SJSA1 (cell line): ENCODE measurements around the gene ABCC1. TPM values are rescaled to one million over a fixed set of nuclear protein-coding genes. Genes with fewer than 3 reads are reported as not detected.
"Not testable (repeated sequence)": the region's sequence is repeated elsewhere in the genome, so short reads cannot be mapped to it uniquely, and the experiment has no call there.

Experiments used
- DNase-seq, 2 experiments: peaks; one replicate each; pipeline ENCODE4 v3.0.0-alpha.2; 2015 to 2020; ENCODE audit warnings: low spot score in 2 of 2, low read depth in 1 of 2
- H3K27ac ChIP-seq: fragments of 250-450 bp; sonication (Bioruptor Pico); 2 replicates; pipeline ENCODE4 v1.5.1; 2020; ENCODE audit warnings: mild to moderate bottlenecking, moderate library complexity
- H3K27me3 ChIP-seq: fragments of 250-450 bp; sonication (Bioruptor Pico); replicated peaks from 2 replicates; pipeline ENCODE4 v1.5.1; 2020; ENCODE audit warnings: mild to moderate bottlenecking, moderate library complexity
- H3K36me3 ChIP-seq: fragments of 250-450 bp; sonication (Bioruptor Pico); 2 replicates; pipeline ENCODE4 v1.5.1; 2020; ENCODE audit warnings: mild to moderate bottlenecking
- H3K4me1 ChIP-seq: fragments of 250-450 bp; sonication (Bioruptor Pico); replicated peaks from 2 replicates; pipeline ENCODE4 v1.6.1; 2021; ENCODE audit warnings: mild to moderate bottlenecking
- H3K4me3 ChIP-seq: fragments of 250-450 bp; sonication (Bioruptor Pico); 2 replicates; pipeline ENCODE4 v1.5.1; 2020; ENCODE audit warnings: mild to moderate bottlenecking
- H3K9me3 ChIP-seq: fragments of 250-450 bp; sonication (Bioruptor Pico); replicated peaks from 2 replicates; pipeline ENCODE4 v1.5.1; 2020; ENCODE audit warnings: mild to moderate bottlenecking
- total RNA-seq: library from RNA; depleted of rRNA; stranded (reverse); fragments of >200 nt; shearing (Covaris generic); gene quantifications from 2 replicates; pipeline ENCODE4 v1.2.3, GENCODE V29; 2014

Gene ABCC1
- total RNA-seq, 1 experiment from 2014 or later, result 25.0 TPM

DNA sequence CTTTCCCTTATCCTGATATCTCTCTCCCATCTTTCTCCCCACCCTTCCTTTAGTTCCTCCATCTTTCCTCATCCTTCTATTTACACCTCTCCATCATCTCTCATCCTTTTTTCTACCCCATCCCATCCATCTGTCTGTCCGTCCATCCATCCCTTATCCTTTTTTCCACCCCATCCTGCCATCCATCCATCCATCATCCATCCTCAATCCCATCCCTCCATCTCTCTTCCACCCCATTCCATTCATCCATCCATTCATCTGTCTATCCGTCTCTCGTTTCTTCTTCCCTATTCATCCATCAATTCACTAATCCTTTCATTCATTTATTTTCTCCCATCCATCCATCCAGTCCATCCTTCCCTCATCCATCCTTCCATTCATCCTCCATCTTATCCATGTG lies 205.8 kb downstream of the ABCC1 start:
- H3K36me3 ChIP-seq, result no peaks in the 10 kb centered on the region
- peaks cover 22% of the 10 kb centered on the region for H3K9me3 ChIP-seq
- H3K27ac ChIP-seq, result no peak overlapping the region
- no peaks in the 10 kb centered on the region for H3K4me1 ChIP-seq
- no peaks in the 10 kb centered on the region for H3K27me3 ChIP-seq
- DNase-seq, result no peak
- H3K4me3 ChIP-seq, result no peak overlapping the region

DNA sequence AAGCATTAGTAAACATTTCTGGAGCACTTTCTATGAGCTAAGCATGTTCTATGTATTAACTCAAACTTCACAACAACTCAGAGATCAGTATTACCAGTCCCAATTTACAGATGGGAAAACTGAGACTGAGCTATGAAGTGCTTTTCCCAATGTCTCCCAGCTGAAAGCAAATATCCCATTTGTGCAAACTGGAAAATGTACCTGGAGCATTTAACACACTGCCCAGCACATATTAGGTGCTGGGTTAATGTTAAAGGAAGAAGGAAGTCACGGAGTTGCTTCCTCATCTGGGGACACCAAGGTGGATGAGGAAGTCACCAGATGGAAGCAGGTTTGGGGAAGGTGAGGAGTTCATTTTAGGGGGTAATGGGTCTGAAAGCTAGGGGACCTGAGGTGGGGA lies 207.8 kb downstream of the ABCC1 start:
- Histone ChIP-seq H3K27ac (no peak overlapping the region), H3K4me3 (no peak overlapping the region), H3K4me1 (no peaks in the 10 kb centered on the region), H3K36me3 (no peaks in the 10 kb centered on the region), H3K27me3 (no peaks in the 10 kb centered on the region), H3K9me3 (peaks cover 26% of the 10 kb centered on the region)
- no peak for DNase-seq

DNA sequence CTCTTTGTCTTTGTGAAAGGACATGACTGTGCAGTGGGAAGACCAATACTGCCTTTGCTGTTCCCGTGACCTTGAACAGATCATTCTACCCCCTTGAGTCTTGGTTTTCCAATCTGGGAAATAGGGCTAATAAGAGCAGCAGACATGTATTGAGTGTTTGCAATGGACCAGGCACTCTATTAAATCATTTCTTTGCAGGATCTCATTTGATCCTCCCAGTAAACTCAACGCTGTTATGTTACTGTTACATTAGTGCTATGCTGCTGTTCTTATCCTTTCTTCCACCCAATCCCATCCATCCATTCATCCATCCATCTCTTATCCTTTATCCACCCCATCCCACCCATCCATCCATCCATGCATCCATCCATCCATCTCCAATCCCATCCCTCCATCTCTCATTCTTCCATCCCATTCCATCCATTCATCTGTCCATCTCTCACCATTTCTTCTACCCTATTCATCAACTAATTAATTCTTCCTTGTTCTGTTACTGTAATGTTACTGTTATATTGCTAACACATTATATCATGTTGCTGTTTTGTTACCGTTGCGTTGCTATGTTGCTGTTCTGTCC lies 208.8 kb downstream of the ABCC1 start:
- H3K4me3 ChIP-seq, result no peak overlapping the region
- no peaks in the 10 kb centered on the region for H3K27me3 ChIP-seq
- H3K36me3 ChIP-seq, result no peaks in the 10 kb centered on the region
- H3K27ac ChIP-seq, result no peak overlapping the region
- no peak for DNase-seq
- peaks cover 26% of the 10 kb centered on the region for H3K9me3 ChIP-seq
- H3K4me1 ChIP-seq, result no peaks in the 10 kb centered on the region

DNA sequence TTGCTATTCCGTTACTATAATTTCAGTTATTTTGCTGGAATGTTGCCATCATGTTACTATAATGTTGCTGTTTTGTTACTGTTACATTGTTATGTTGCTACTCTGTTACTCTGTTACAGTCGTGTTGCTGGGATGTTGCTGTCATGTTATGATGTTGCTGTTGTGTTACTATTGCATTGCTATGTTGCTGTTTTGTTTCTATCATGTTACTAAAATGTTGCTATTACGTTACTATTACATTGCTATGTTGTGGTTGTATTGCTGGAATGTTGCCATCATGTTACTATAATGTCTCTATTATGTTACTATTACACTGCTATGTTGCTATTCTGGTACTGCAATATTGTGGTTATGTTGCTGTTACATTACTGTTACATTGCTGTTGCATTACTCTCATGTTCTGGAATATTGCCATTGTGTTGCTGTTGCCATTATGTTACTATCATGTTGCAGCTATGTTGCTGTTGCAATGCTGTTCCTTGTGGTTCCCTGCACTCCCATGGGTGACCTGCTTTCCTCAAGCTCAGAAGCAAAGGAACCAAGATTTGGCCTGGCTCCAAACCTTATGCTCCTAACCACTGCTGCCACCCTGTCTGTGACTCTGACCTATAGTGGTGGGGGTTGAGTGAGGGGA lies 209.4 kb downstream of the ABCC1 start:
- no peak overlapping the region for H3K4me3 ChIP-seq
- DNase-seq, result no peak
- no peaks in the 10 kb centered on the region for H3K36me3 ChIP-seq
- no peaks in the 10 kb centered on the region for H3K27me3 ChIP-seq
- H3K4me1 ChIP-seq, result no peaks in the 10 kb centered on the region
- H3K27ac ChIP-seq, result no peak overlapping the region
- peaks cover 26% of the 10 kb centered on the region for H3K9me3 ChIP-seq

DNA sequence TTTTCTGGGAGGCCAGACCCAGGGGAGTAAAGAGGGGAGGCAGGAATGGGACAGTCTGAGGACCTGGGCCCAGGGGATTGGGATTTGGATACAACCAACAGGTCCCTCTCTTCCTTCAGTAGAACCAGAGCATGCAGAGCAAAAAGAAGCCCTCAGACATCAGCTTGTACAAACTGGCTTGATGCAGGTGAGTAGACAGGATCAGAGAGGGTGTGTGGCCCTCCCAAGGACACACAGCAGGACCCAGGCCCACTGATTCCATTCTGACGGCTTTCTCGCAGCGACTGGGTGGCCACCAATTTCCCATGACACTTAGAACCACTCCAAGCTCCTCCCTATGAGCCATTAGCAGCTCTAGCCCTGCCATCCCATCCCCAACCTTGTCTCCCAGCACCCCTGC lies 210.2 kb downstream of the ABCC1 start:
- no peaks in the 10 kb centered on the region for H3K4me1 ChIP-seq
- no peak for DNase-seq
- no peak overlapping the region for H3K27ac ChIP-seq
- H3K9me3 ChIP-seq, result peaks cover 26% of the 10 kb centered on the region
- H3K27me3 ChIP-seq, result no peaks in the 10 kb centered on the region
- no peaks in the 10 kb centered on the region for H3K36me3 ChIP-seq
- no peak overlapping the region for H3K4me3 ChIP-seq

DNA sequence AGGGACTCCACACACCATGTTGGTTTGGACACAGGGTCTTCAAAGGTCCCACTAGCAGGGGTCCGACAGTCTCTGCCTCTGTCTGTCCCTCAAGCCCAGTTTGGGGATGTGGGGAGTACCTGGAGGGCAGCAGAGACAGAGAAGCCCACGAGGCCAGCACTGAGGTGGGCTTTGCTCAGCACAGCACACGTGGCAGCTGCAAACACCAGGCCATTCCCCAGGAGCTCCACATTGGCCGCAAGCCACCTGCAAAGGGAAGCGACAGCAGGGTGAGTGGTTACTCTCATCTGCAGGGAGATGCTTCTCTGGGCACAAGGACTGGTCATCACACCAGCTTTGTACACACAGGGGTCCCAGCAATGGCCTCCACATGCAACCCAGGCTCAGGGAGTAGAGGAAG lies 211.9 kb downstream of the ABCC1 start:
- no peaks in the 10 kb centered on the region for H3K4me1 ChIP-seq
- no peak for DNase-seq
- H3K36me3 ChIP-seq, result no peaks in the 10 kb centered on the region
- no peak overlapping the region for H3K4me3 ChIP-seq
- H3K27ac ChIP-seq, result no peak overlapping the region
- no peaks in the 10 kb centered on the region for H3K27me3 ChIP-seq
- H3K9me3 ChIP-seq, result peaks cover 26% of the 10 kb centered on the region

DNA sequence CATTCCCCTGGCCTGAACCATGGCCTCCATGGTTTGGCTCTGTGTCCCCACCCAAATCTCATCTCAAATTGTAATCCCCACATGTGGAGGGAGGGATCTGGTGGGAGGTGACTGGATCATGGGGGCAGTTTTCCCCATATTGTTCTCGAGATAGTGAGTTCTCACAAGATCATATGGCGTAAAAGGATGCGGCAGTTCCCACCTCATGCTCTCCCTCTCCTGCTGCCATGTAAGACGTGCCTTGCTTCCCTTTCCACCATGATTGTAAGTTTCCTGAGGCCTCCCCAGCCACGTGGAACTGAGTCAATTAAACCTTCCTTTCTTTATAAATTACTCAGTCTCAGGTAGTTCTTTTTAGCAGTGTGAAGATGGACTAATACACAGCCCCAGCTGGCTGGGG lies 212.4 kb downstream of the ABCC1 start:
- H3K36me3 ChIP-seq, DNase-seq, H3K4me1 ChIP-seq, H3K4me3 ChIP-seq, H3K27ac ChIP-seq, H3K27me3 ChIP-seq: not testable (repeated sequence)
- peaks cover 26% of the 10 kb centered on the region for H3K9me3 ChIP-seq

DNA sequence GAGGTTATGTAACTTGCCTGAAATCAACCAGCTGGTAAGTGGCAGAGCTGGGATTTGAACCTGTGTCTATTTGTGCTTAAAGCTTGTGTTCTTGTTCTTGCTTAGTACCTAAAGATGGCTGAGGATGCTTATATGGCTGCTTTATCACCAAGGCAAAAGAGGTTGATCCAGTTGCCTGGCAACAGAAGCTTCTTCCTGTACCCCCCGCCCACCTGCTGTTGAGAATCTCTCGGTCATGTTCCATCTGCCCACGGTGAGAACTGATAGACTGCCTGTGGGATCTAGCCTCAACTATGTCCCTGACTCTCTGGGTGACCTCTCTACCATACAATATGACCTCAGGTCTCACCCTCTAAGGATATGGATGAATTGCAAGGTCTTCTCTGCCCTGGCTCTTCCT lies 213.2 kb downstream of the ABCC1 start:
- Histone ChIP-seq H3K4me1 (no peaks in the 10 kb centered on the region), H3K9me3 (peaks cover 26% of the 10 kb centered on the region), H3K36me3 (no peaks in the 10 kb centered on the region), H3K27me3 (no peaks in the 10 kb centered on the region), H3K4me3 (no peak overlapping the region), H3K27ac (no peak overlapping the region)
- no peak for DNase-seq

DNA sequence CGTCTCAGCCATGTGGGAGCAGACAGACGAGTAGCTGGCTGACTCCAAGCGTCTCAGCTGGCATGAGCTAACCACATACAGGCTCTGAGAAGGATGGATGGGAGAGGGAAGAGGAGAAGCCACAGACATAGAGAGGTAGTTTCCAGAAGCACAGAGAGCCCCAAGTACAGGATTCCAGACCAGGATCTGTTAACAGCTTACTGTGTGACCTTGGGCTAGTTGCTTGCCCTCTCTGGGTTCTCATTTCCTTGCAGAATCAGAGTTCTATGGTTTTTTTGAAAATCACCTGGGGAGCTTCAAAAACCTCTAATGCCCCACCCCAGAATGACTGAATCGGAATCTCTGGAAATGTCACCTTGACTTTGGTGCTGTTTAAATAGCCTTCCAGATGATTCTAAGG lies 213.7 kb downstream of the ABCC1 start:
- Histone ChIP-seq H3K27ac (no peak overlapping the region), H3K4me1 (no peaks in the 10 kb centered on the region), H3K9me3 (peaks cover 24% of the 10 kb centered on the region), H3K4me3 (no peak overlapping the region), H3K36me3 (no peaks in the 10 kb centered on the region), H3K27me3 (no peaks in the 10 kb centered on the region)
- DNase-seq, result no peak

DNA sequence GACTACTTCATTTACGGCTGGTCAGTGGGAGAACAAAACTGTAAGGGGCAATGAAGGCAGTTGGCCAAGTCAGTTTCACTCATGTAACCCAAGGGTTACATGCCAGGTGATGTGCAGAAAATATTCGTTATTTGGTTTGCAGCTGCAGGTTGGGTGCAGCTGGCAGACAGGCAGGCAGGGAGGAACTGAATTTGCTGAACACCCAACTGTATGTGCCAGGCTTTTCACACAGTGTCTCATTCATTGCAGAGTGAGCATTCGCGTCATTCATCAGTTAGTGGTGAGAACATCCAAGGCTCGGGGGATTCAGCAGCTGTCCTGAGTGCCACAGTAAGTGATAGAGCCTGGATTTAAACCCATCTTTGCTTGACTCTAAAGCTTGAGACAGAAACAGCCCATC lies 214.2 kb downstream of the ABCC1 start:
- Histone ChIP-seq H3K4me1 (no peaks in the 10 kb centered on the region), H3K9me3 (peaks cover 21% of the 10 kb centered on the region), H3K27me3 (no peaks in the 10 kb centered on the region), H3K4me3 (no peak overlapping the region), H3K27ac (no peak overlapping the region), H3K36me3 (no peaks in the 10 kb centered on the region)
- DNase-seq, result no peak

DNA sequence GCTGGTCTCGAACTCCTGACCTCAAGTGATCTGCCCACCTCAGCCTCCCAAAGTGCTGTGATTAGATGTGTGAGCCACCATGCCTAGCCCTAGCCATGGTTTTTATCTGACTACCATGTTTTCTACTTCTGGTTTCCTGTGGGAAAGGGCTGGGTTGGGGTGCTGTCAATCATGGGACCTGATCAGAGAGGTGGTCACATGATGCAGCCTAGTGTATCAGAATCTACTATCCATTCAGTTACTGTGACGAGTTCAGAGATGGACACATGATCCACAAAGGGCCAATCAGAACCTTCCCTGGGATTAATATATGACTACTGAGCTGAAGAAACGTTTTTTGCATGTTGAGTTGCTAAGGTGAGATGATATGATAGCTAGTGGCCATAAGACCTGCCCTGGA lies 214.8 kb downstream of the ABCC1 start:
- DNase-seq, result no peak
- Histone ChIP-seq H3K9me3 (peaks cover 14% of the 10 kb centered on the region), H3K4me1 (no peaks in the 10 kb centered on the region), H3K27me3 (no peaks in the 10 kb centered on the region), H3K36me3 (no peaks in the 10 kb centered on the region), H3K27ac (no peak overlapping the region), H3K4me3 (no peak overlapping the region)

DNA sequence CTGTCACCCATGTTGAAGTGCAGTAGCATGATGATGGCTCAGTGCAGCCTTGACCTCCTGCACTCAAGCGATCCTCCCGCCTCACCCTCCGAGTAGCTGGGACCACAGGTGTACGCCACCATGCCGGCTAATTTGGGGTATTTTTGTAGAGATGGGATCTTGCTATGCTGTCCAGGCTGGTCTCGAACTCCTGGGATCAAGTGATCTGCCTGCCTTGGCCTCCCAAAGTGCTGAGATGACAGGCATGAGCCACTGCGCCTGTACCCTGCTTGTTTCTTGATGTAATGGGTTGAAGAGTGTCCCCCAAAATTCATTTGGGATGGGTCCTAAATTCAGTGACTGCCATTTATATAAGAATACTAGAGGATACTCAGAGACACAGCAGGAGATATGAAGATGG lies 216.7 kb downstream of the ABCC1 start:
- Histone ChIP-seq H3K36me3 (no peaks in the 10 kb centered on the region), H3K4me3 (no peak overlapping the region), H3K27me3 (no peaks in the 10 kb centered on the region), H3K4me1 (no peaks in the 10 kb centered on the region), H3K9me3 (0 out of 2 replicates have a peak, but pooled peaks cover under 1% of the 10 kb centered on the region), H3K27ac (no peak overlapping the region)
- DNase-seq, result no peak

DNA sequence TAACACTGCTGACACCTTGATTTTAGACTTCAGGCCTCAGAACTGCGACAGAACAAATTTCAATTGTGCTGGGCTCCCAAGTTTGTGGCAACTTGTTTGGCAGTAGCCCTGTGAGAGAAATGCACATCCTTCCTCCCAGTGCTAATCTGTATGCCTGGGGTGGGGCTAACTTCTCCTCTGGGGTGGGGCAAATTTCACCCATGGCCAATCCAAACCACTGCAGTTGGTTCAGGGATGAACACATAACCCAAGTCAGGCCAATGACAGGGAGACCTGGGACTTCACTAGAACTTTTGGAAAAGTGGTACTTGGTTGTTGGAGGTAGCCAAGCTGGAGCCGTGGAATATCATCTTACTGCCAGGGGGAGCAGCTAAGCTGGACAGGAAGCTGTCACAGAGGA lies 217.5 kb downstream of the ABCC1 start:
- Histone ChIP-seq H3K4me1 (no peaks in the 10 kb centered on the region), H3K4me3 (no peak overlapping the region), H3K9me3 (no peaks in the 10 kb centered on the region), H3K36me3 (no peaks in the 10 kb centered on the region), H3K27me3 (no peaks in the 10 kb centered on the region), H3K27ac (no peak overlapping the region)
- no peak for DNase-seq

DNA sequence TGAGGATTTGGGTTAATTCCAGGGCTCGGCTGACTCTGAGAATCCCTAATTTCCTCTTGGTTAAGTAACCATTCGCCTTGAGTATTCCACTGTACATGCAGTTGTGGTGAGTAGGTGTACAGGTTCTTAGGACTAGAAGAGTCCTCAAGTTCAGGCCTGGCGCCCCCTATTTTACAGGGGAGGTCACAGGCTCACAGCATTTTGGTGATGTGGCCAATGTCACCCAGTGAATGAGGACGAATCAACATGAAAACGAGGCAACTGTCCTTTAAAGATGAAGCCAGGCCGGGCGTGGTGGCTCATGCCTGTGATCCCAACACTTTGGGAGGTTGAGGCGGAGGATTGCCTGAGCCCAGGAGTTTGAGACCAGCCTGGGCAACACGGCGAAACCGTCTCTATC lies 218.5 kb downstream of the ABCC1 start:
- no peaks in the 10 kb centered on the region for H3K27me3 ChIP-seq
- H3K9me3 ChIP-seq, result no peaks in the 10 kb centered on the region
- no peak overlapping the region for H3K4me3 ChIP-seq
- no peaks in the 10 kb centered on the region for H3K4me1 ChIP-seq
- no peak overlapping the region for H3K27ac ChIP-seq
- DNase-seq, result no peak
- H3K36me3 ChIP-seq, result no peaks in the 10 kb centered on the region

DNA sequence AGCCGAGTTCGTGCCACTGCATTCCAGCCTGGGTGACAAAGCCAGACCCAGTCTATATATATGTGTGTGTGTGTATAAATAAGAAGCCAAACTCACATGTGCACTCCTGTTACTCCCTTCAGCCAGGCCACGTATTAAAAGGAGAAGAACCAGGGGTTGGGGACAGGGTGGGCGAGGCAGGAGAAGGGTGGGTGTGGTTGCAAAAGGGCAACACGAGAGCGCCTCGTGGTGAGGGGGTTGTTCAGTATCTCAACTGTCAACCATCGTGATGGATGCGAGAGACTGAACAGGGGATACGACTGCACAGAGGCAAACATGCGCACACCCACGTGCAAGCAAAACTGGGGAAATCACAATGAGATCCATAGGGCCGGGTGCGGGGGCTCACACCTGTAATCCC lies 219.0 kb downstream of the ABCC1 start:
- H3K4me3 ChIP-seq, result no peak overlapping the region
- no peaks in the 10 kb centered on the region for H3K4me1 ChIP-seq
- H3K27me3 ChIP-seq, result no peaks in the 10 kb centered on the region
- DNase-seq, result no peak
- H3K27ac ChIP-seq, result no peak overlapping the region
- H3K9me3 ChIP-seq, result no peaks in the 10 kb centered on the region
- no peaks in the 10 kb centered on the region for H3K36me3 ChIP-seq
